ENCODE data around the gene YBX1. TPM values are rescaled to one million over a fixed set of nuclear protein-coding genes. Genes with fewer than 3 reads are reported as not detected.

The YBX1 gene
- 1,000 to 10,000 TPM in 5 of 8 experiments, 100 to 1,000 TPM in 3; 743 to 1,979 (median 1,431) TPM for total RNA-seq

GRCh38 chr1:42681741-42682483, at the start of gene YBX1:
Gene YBX1, plus strand, starts transcription at chr1:42682418. Its CDS starts 148 bp downstream, at chr1:42682566.
- Histone ChIP-seq H3K27ac (peak within 1 kb of the TSS; percentile 96 to 97), H3K4me1 (replicated peaks in 1 of 2) (peaks cover 34 to 36% of the 10 kb centered on the region in 2 donors), H3K4me3 (peak within 1 kb of the TSS; percentile 72 to 93 (median 83))
- peak; percentile 79 to 91 (median 88) for ATAC-seq (replicated peaks in 6 of 8)
- in situ Hi-C loops (cut with MboI; ENCODE audit: low pct_unique_long_range_greater_than_20kb in 2 of 9, low sequenced_read_pairs in 9 of 9, unreplicated experiment in 9 of 9): no loop called here
- WGBS, 10 experiments: 0 to 1% (median 0%) methylated on average over 3 to 47 of the region's 54 CpGs; no CpG with 5 or more reads in 1 of the 10 experiments

GRCh38 chr1:42639116-42639515, 43.1 kb upstream of the YBX1 start:
- no peak overlapping the region for H3K4me3 ChIP-seq
- in situ Hi-C loops (cut with MboI; ENCODE audit: low pct_unique_long_range_greater_than_20kb in 2 of 9, low sequenced_read_pairs in 9 of 9, unreplicated experiment in 9 of 9): no loop called here
- ATAC-seq (replicated peaks in 6 of 8): no peak
- H3K27ac ChIP-seq: no peak overlapping the region
- H3K4me1 ChIP-seq (replicated peaks in 1 of 2): no peaks in the 10 kb centered on the region

GRCh38 chr1:42646056-42646455, 36.2 kb upstream of the YBX1 start:
- H3K4me1 ChIP-seq (replicated peaks in 1 of 2): no peaks in the 10 kb centered on the region
- in situ Hi-C loops (cut with MboI; ENCODE audit: low pct_unique_long_range_greater_than_20kb in 2 of 9, low sequenced_read_pairs in 9 of 9, unreplicated experiment in 9 of 9): no loop called here
- no peak overlapping the region for H3K4me3 ChIP-seq
- ATAC-seq (replicated peaks in 6 of 8): no peak
- WGBS, 10 experiments: 40 to 90% (median 72%) methylated on average over 1 to 2 of the region's 2 CpGs; no CpG with 5 or more reads in 2 of the 10 experiments
- no peak overlapping the region for H3K27ac ChIP-seq

GRCh38 chr1:42657201-42657600, 25.0 kb upstream of the YBX1 start:
- Histone ChIP-seq H3K4me1 (replicated peaks in 1 of 2) (peaks cover 12 to 19% of the 10 kb centered on the region in 2 donors), H3K27ac (peak overlapping the region; percentile 91 to 96), H3K4me3 (peak overlapping the region in 1 of 5 donors; percentile 84)
- no peak for ATAC-seq (replicated peaks in 6 of 8)
- in situ Hi-C loops (cut with MboI; ENCODE audit: low pct_unique_long_range_greater_than_20kb in 2 of 9, low sequenced_read_pairs in 9 of 9, unreplicated experiment in 9 of 9): loop anchor here in 1 of 9 experiments (25.0 kb wide), 1 partner anchor 320 kb away; the partner anchor contains the start of gene FOXJ3
- 72 to 100% (median 93%) methylated on average over 1 to 5 of the region's 5 CpGs; no CpG with 5 or more reads in 2 of the 10 experiments for WGBS, 10 experiments

GRCh38 chr1:42657981-42658876, 24.0 kb upstream of the YBX1 start, which contains the start of gene PPIH:
Gene PPIH, plus strand, starts transcription at chr1:42658423. Its CDS starts 24 bp downstream, at chr1:42658447.
- ATAC-seq (replicated peaks in 6 of 8): peak; percentile 98 to 100 (median 99)
- H3K4me3 ChIP-seq: peak within 1 kb of the TSS; percentile 63 to 86 (median 70)
- in situ Hi-C loops (cut with MboI; ENCODE audit: low pct_unique_long_range_greater_than_20kb in 2 of 9, low sequenced_read_pairs in 9 of 9, unreplicated experiment in 9 of 9): loop anchor here in 1 of 9 experiments (25.0 kb wide), 1 partner anchor 321 kb away; the partner anchor contains the start of gene FOXJ3
- H3K27ac ChIP-seq: peak within 1 kb of the TSS; percentile 91 to 96
- H3K4me1 ChIP-seq (replicated peaks in 1 of 2): peaks cover 12 to 19% of the 10 kb centered on the region in 2 donors
- WGBS, 10 experiments: 0 to 10% (median 2%) methylated on average over 1 to 30 of the region's 53 CpGs

GRCh38 chr1:42658877-42659337, 23.3 kb upstream of the YBX1 start:
- H3K4me1 ChIP-seq (replicated peaks in 1 of 2): peaks cover 12 to 19% of the 10 kb centered on the region in 2 donors
- WGBS, 10 experiments: 0 to 16% (median 1%) methylated on average over 1 to 15 of the region's 20 CpGs
- peak overlapping the region; percentile 63 to 86 (median 70) for H3K4me3 ChIP-seq
- in situ Hi-C loops (cut with MboI; ENCODE audit: low pct_unique_long_range_greater_than_20kb in 2 of 9, low sequenced_read_pairs in 9 of 9, unreplicated experiment in 9 of 9): loop anchor here in 1 of 9 experiments (25.0 kb wide), 1 partner anchor 322 kb away; the partner anchor contains the start of gene FOXJ3
- peak overlapping the region; percentile 50 to 96 for H3K27ac ChIP-seq
- ATAC-seq (replicated peaks in 6 of 8): peak in 4 of 8 experiments; percentile 0 to 11 (median 6)

- Histone ChIP-seq H3K4me1 (replicated peaks in 1 of 2) (peaks cover 12 to 19% of the 10 kb centered on the region in 2 donors), H3K27ac (no peak overlapping the region), H3K4me3 (no peak overlapping the region)
- WGBS, 10 experiments: 73 to 100% (median 92%) methylated on average over 1 to 3 of the region's 3 CpGs; no CpG with 5 or more reads in 1 of the 10 experiments
- in situ Hi-C loops (cut with MboI; ENCODE audit: low pct_unique_long_range_greater_than_20kb in 2 of 9, low sequenced_read_pairs in 9 of 9, unreplicated experiment in 9 of 9): loop anchor here in 1 of 9 experiments (25.0 kb wide), 1 partner anchor 324 kb away; the partner anchor contains the start of gene FOXJ3
- ATAC-seq (replicated peaks in 6 of 8): no peak
Measured at GRCh38 chr1:42660907-42661500, 21.2 kb upstream of the YBX1 start.

GRCh38 chr1:42669936-42670335, 12.3 kb upstream of the YBX1 start:
- in situ Hi-C loops (cut with MboI; ENCODE audit: low pct_unique_long_range_greater_than_20kb in 2 of 9, low sequenced_read_pairs in 9 of 9, unreplicated experiment in 9 of 9): loop anchor here in 1 of 9 experiments (25.0 kb wide), 1 partner anchor 333 kb away; the partner anchor contains the start of gene FOXJ3
- WGBS, 10 experiments: 90 to 100% (median 100%) methylated on average over 1 to 3 of the region's 3 CpGs; no CpG with 5 or more reads in 2 of the 10 experiments
- H3K27ac ChIP-seq: no peak overlapping the region
- H3K4me3 ChIP-seq: no peak overlapping the region
- no peak for ATAC-seq (replicated peaks in 6 of 8)
- no peaks in the 10 kb centered on the region for H3K4me1 ChIP-seq (replicated peaks in 1 of 2)

- no peaks in the 10 kb centered on the region for H3K4me1 ChIP-seq (replicated peaks in 1 of 2)
- H3K27ac ChIP-seq: no peak overlapping the region
- no peak overlapping the region for H3K4me3 ChIP-seq
- 94 to 100% (median 100%) methylated on average over 2 to 4 of the region's 4 CpGs; no CpG with 5 or more reads in 1 of the 10 experiments for WGBS, 10 experiments
- no peak for ATAC-seq (replicated peaks in 6 of 8)
- in situ Hi-C loops (cut with MboI; ENCODE audit: low pct_unique_long_range_greater_than_20kb in 2 of 9, low sequenced_read_pairs in 9 of 9, unreplicated experiment in 9 of 9): loop anchor here in 1 of 9 experiments (25.0 kb wide), 1 partner anchor 333 kb away; the partner anchor contains the start of gene FOXJ3
Measured at GRCh38 chr1:42670425-42670824, 11.8 kb upstream of the YBX1 start.

GRCh38 chr1:42674214-42674613, 8.0 kb upstream of the YBX1 start:
- H3K27ac ChIP-seq: no peak overlapping the region
- H3K4me1 ChIP-seq (replicated peaks in 1 of 2): no peaks in the 10 kb centered on the region
- in situ Hi-C loops (cut with MboI; ENCODE audit: low pct_unique_long_range_greater_than_20kb in 2 of 9, low sequenced_read_pairs in 9 of 9, unreplicated experiment in 9 of 9): loop anchor here in 1 of 9 experiments (25.0 kb wide), 1 partner anchor 337 kb away; the partner anchor contains the start of gene FOXJ3
- H3K4me3 ChIP-seq: no peak overlapping the region
- no peak for ATAC-seq (replicated peaks in 6 of 8)

GRCh38 chr1:42674682-42675081, 7.5 kb upstream of the YBX1 start:
- Histone ChIP-seq H3K4me1 (replicated peaks in 1 of 2) (peaks cover 4% of the 10 kb centered on the region in 2 donors), H3K4me3 (no peak overlapping the region), H3K27ac (no peak overlapping the region)
- WGBS, 10 experiments: 50 to 100% (median 100%) methylated on average over 1 of the region's 1 CpG; no CpG with 5 or more reads in 4 of the 10 experiments
- in situ Hi-C loops (cut with MboI; ENCODE audit: low pct_unique_long_range_greater_than_20kb in 2 of 9, low sequenced_read_pairs in 9 of 9, unreplicated experiment in 9 of 9): loop anchor here in 1 of 9 experiments (25.0 kb wide), 1 partner anchor 337 kb away; the partner anchor contains the start of gene FOXJ3
- no peak for ATAC-seq (replicated peaks in 6 of 8)

- no peak for ATAC-seq (replicated peaks in 6 of 8)
- in situ Hi-C loops (cut with MboI; ENCODE audit: low pct_unique_long_range_greater_than_20kb in 2 of 9, low sequenced_read_pairs in 9 of 9, unreplicated experiment in 9 of 9): no loop called here
- peaks cover 10 to 12% of the 10 kb centered on the region in 2 donors for H3K4me1 ChIP-seq (replicated peaks in 1 of 2)
- H3K4me3 ChIP-seq: no peak overlapping the region
- no peak overlapping the region for H3K27ac ChIP-seq
- 80 to 100% (median 93%) methylated on average over 1 to 3 of the region's 3 CpGs; no CpG with 5 or more reads in 2 of the 10 experiments for WGBS, 10 experiments
Measured at GRCh38 chr1:42675467-42675866, 6.8 kb upstream of the YBX1 start.
